HG03064 (cell line): ENCODE measurements around the gene GTF2I.
"Not testable (repeated sequence)": the region's sequence is repeated elsewhere in the genome, so short reads cannot be mapped to it uniquely, and the experiment has no call there.

Source experiments
- ATAC-seq: cut with Tn5 transposase; IDR thresholded peaks from one replicate; pipeline ENCODE4 v1.9.1; 2021; ENCODE audit warnings: low read depth; ENCODE audit not compliant: unreplicated experiment

The GTF2I gene

GRCh38 chr7:74657692-74658177, at the start of gene GTF2I:
GTF2I (plus strand) TSS chr7:74657718; CDS start chr7:74689129, 31,411 bp downstream.
- ATAC-seq: peak; percentile 0

- no peak for ATAC-seq
Measured at GRCh38 chr7:74612015-74612829, 45.3 kb upstream of the GTF2I start.

- no peak for ATAC-seq
Measured at GRCh38 chr7:74615933-74616780, 41.4 kb upstream of the GTF2I start.

GRCh38 chr7:74617180-74617744, 40.3 kb upstream of the GTF2I start:
- no peak for ATAC-seq

- ATAC-seq: no peak
Measured at GRCh38 chr7:74619235-74619860, 38.2 kb upstream of the GTF2I start.

- ATAC-seq: no peak
Measured at GRCh38 chr7:74622228-74622749, 35.2 kb upstream of the GTF2I start.

GRCh38 chr7:74623135-74623534, 34.4 kb upstream of the GTF2I start:
- no peak for ATAC-seq

GRCh38 chr7:74625446-74625845, 32.1 kb upstream of the GTF2I start:
- no peak for ATAC-seq

- ATAC-seq: no peak
Measured at GRCh38 chr7:74627661-74628411, 29.7 kb upstream of the GTF2I start.

GRCh38 chr7:74632505-74632904, 25.0 kb upstream of the GTF2I start:
- no peak for ATAC-seq

- no peak for ATAC-seq
Measured at GRCh38 chr7:74633451-74633921, 24.0 kb upstream of the GTF2I start.

- ATAC-seq: no peak
Measured at GRCh38 chr7:74637745-74638144, 19.8 kb upstream of the GTF2I start.

- ATAC-seq: peak; percentile 49
Measured at GRCh38 chr7:74650055-74650454, 7.5 kb upstream of the GTF2I start.

GRCh38 chr7:74650493-74651132, 6.9 kb upstream of the GTF2I start:
- peak; percentile 56 for ATAC-seq

- not testable (repeated sequence) for ATAC-seq
Measured at GRCh38 chr7:74651133-74651504, 6.4 kb upstream of the GTF2I start.

GRCh38 chr7:74653686-74654181, 3.8 kb upstream of the GTF2I start:
- ATAC-seq: no peak

- ATAC-seq: no peak
Measured at GRCh38 chr7:74654811-74655210, 2.7 kb upstream of the GTF2I start.

GRCh38 chr7:74655324-74655723, 2.2 kb upstream of the GTF2I start:
- no peak for ATAC-seq
